ENCODE measurements around the gene STX18. TPM values are rescaled to one million over a fixed set of nuclear protein-coding genes. Genes with fewer than 3 reads are reported as not detected.
"Not testable (repeated sequence)": the region's sequence is repeated elsewhere in the genome, so short reads cannot be mapped to it uniquely, and the experiment has no call there.

The STX18 gene
- total RNA-seq, 2 donors from 2014 or later = 31.4 to 31.8 TPM

GRCh38 chr4:4509521-4509920, 32.3 kb downstream of the STX18 start:
- no peak overlapping the region for H3K4me3 ChIP-seq
- no peak for TF ChIP-seq CTCF (IDR thresholded peaks at IDR 0.05)
- intact Hi-C loops (cut with DNase I) = no loop called here
- peaks cover 4% of the 10 kb centered on the region for H3K4me1 ChIP-seq
- no peaks in the 10 kb centered on the region for H3K27me3 ChIP-seq
- H3K9ac ChIP-seq (ENCODE audit: low read depth in 2 of 2, low read length in 2 of 2) = no peak overlapping the region
- no peaks in the 10 kb centered on the region for H3K9me3 ChIP-seq
- H3K27ac ChIP-seq = no peak overlapping the region
- DNase-seq = no peak
- no peaks in the 10 kb centered on the region for H3K36me3 ChIP-seq

- H3K4me1 ChIP-seq = peaks cover 4% of the 10 kb centered on the region
These were observed 33.9 kb downstream of the STX18 start for GRCh38 chr4:4507923-4508322.

GRCh38 chr4:4507403-4507802, 34.4 kb downstream of the STX18 start:
- no peak overlapping the region for H3K27ac ChIP-seq
- DNase-seq = no peak
- no peaks in the 10 kb centered on the region for H3K9me3 ChIP-seq
- H3K4me1 ChIP-seq = peaks cover 4% of the 10 kb centered on the region
- intact Hi-C loops (cut with DNase I) = no loop called here
- no peak for TF ChIP-seq CTCF (IDR thresholded peaks at IDR 0.05)
- no peaks in the 10 kb centered on the region for H3K27me3 ChIP-seq
- H3K36me3 ChIP-seq = no peaks in the 10 kb centered on the region
- no peak overlapping the region for H3K9ac ChIP-seq (ENCODE audit: low read depth in 2 of 2, low read length in 2 of 2)
- no peak overlapping the region for H3K4me3 ChIP-seq

More at GRCh38 chr4:4507923-4508322, 33.9 kb downstream of the STX18 start:
- H3K27me3 ChIP-seq = no peaks in the 10 kb centered on the region
- no peaks in the 10 kb centered on the region for H3K9me3 ChIP-seq
- no peak overlapping the region for H3K9ac ChIP-seq (ENCODE audit: low read depth in 2 of 2, low read length in 2 of 2)
- H3K4me3 ChIP-seq = no peak overlapping the region
- intact Hi-C loops (cut with DNase I) = no loop called here
- H3K27ac ChIP-seq = no peak overlapping the region
- peak; percentile 34 for TF ChIP-seq CTCF (IDR thresholded peaks at IDR 0.05)
- H3K36me3 ChIP-seq = no peaks in the 10 kb centered on the region
- no peak for DNase-seq

- H3K27ac ChIP-seq = no peak overlapping the region
- TF ChIP-seq CTCF (IDR thresholded peaks at IDR 0.05) = no peak
- no peaks in the 10 kb centered on the region for H3K36me3 ChIP-seq
- peak; percentile 41 for DNase-seq
- no peak overlapping the region for H3K4me3 ChIP-seq
- no peak overlapping the region for H3K9ac ChIP-seq (ENCODE audit: low read depth in 2 of 2, low read length in 2 of 2)
- intact Hi-C loops (cut with DNase I) = no loop called here
- no peaks in the 10 kb centered on the region for H3K9me3 ChIP-seq
- H3K27me3 ChIP-seq = no peaks in the 10 kb centered on the region
- peaks cover 2% of the 10 kb centered on the region for H3K4me1 ChIP-seq
These were observed 34.9 kb downstream of the STX18 start for GRCh38 chr4:4506961-4507360.

GRCh38 chr4:4505211-4505610, 36.6 kb downstream of the STX18 start:
- H3K4me1 ChIP-seq; intact Hi-C loops (cut with DNase I); DNase-seq: not testable (repeated sequence)

GRCh38 chr4:4504783-4505182, 37.1 kb downstream of the STX18 start:
- H3K9me3 ChIP-seq = no peaks in the 10 kb centered on the region
- no peaks in the 10 kb centered on the region for H3K4me1 ChIP-seq
- intact Hi-C loops (cut with DNase I) = no loop called here
- TF ChIP-seq CTCF (IDR thresholded peaks at IDR 0.05) = no peak
- DNase-seq = no peak
- H3K36me3 ChIP-seq = no peaks in the 10 kb centered on the region
- H3K9ac ChIP-seq (ENCODE audit: low read depth in 2 of 2, low read length in 2 of 2) = no peak overlapping the region
- H3K27ac ChIP-seq = no peak overlapping the region
- no peak overlapping the region for H3K4me3 ChIP-seq
- no peaks in the 10 kb centered on the region for H3K27me3 ChIP-seq

More at GRCh38 chr4:4505211-4505610, 36.6 kb downstream of the STX18 start:
- H3K36me3 ChIP-seq; H3K9ac ChIP-seq (ENCODE audit: low read depth in 2 of 2, low read length in 2 of 2); H3K9me3 ChIP-seq; H3K4me3 ChIP-seq; H3K27ac ChIP-seq; H3K27me3 ChIP-seq: not testable (repeated sequence)

All from colonic mucosa (tissue), 4 donors.